HG03469 (cell line): ENCODE data around the gene INPP4B.
A peak's percentile ranks its signal among the peaks of the same experiment; 100 is the strongest.

ENCODE experiments used
- ATAC-seq: cut with Tn5 transposase; IDR thresholded peaks from one replicate; pipeline ENCODE4 v1.9.1; 2021; ENCODE audit warnings: mild to moderate bottlenecking, moderate library complexity, moderate number of reproducible peaks; ENCODE audit not compliant: unreplicated experiment

Gene INPP4B

DNA sequence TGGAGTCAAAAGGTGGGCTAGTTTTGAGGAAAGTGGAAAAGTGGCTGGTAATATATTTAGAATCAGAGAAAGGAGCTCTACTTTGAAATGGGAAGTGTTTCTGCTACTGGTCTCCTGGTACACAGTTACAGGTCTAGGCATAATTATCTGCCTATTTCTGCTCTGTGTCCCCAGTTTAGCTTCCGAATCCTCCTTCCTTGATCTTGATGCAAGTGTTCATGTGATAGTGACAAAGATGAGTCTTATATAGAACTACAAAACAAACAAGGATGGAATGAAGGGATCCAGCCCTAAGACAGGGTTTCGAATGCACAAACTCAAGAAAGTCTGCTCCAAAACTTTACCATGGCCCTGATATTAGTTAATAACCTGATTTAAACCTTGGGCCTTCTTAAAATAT, 580.2 kb downstream of the INPP4B start:
- no peak for ATAC-seq

- ATAC-seq: no peak
Measured at GRCh38 chr4:142265536-142265935, 580.6 kb downstream of the INPP4B start.

- ATAC-seq: no peak
Measured at GRCh38 chr4:142264961-142265360, 581.1 kb downstream of the INPP4B start.

- no peak for ATAC-seq
Measured at GRCh38 chr4:142262956-142263355, 583.1 kb downstream of the INPP4B start.

DNA sequence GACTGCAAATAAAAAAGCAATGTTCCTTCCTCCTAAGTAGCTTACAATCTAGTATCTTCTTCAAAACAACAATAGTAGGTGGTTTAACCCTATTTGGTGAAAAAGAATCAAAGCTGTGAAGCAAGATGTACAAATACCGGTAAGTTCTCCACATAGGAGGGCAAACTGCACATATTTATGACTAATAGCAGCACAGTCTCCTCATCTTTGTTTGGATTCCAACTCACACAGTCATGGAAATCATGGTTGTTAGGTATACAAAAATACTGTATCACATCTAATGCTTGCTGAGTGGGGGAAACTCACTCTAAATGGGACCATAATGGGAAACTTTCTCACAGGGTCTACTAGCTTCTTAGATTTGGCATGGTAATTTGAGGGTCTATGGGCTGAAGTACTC, 597.2 kb downstream of the INPP4B start:
- no peak for ATAC-seq

DNA sequence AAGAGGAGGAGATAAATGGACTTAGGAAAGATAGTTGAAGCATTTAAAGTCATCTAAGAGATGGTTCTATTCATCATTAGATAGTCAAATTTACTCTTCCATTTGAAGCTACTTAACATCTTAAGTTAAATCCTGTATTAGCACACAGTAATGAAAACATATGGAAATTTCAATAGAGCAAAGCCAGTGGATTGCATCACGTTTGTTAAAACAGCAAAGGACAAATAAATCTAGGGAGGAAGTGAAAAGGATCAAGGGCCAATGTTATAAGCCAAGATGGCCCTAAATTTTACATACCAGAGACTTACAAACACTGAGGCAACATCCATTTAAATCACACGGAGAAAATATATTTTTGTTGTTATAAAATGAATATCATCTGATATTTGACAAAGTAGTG, 602.8 kb downstream of the INPP4B start:
- ATAC-seq: no peak

DNA sequence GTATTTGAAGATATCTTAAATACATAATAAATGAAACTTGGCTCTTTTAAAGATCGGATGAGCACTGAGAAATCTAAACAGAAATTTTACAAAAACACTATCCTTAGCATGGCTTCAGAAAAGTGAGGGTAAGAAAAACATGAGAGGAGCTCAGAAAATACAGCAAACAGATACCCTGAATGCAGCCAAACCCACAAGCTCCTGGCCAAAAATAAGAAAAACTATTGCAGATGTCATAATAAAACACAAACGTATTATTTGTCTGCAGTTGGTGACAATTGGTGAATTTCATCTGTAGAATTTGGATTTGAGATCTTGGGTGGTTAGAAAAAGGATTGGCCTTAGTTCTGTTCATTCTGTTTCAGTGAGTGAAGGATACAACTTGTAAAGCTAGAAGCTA, 603.9 kb downstream of the INPP4B start:
- ATAC-seq: no peak

- ATAC-seq: no peak
Measured at GRCh38 chr4:142238589-142238988, 607.5 kb downstream of the INPP4B start.

DNA sequence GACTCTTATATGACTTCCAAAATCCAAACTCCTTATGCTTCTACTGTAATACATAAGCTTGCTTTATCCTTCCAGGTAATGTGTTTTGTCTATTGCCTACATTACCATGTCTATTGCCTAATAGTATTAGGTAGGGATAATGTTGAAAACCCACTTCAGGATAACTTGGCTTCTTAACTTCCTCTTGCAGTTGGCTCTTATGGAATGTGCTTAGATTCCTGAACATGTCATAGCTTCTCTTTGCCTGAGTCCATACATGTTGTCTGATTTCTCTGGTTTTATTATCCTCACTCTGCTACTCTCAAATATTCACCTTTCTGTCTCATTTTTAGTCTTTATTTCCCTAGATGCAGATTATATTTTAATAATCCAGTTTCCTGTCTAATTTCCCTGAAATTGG, 609.8 kb downstream of the INPP4B start:
- ATAC-seq: no peak

DNA sequence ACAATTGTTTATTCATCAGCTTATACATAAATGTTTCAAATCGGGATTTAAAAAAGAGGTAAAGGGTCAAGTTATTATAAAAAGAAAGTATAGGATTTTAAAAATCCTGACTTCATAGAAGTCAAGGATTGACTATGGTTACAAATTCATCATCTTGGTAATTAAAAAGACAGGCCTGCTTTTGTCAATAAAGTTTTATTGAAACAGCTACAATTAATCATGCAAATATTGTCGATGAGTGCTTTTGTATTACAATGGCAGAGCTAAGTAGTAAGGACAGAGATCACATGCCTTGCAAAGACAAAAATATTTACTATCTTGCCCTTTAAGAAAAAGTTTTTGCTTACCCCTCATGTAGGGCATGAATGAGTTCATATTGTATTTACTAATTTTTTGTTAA, 614.3 kb downstream of the INPP4B start:
- ATAC-seq: no peak

DNA sequence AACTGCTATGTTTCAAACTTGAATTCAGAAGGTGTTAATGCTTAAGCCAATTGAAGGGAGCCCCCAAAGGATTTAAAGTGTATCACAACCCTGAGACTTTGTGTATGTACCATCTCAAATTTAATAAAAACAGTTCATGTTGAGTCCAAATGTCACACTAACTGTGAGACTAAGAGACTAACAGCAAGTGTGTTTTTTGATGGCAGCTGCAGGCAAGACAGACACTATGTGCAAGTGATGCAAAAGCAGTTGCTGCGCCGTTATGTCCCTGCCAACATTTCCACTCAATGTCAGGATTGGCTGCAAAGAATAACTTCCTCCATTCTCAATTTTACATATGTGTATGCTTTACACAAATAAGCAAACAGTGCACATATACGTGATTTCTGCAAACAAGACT, 615.1 kb downstream of the INPP4B start:
- no peak for ATAC-seq

- no peak for ATAC-seq
Measured at GRCh38 chr4:142226014-142226413, 620.1 kb downstream of the INPP4B start.

DNA sequence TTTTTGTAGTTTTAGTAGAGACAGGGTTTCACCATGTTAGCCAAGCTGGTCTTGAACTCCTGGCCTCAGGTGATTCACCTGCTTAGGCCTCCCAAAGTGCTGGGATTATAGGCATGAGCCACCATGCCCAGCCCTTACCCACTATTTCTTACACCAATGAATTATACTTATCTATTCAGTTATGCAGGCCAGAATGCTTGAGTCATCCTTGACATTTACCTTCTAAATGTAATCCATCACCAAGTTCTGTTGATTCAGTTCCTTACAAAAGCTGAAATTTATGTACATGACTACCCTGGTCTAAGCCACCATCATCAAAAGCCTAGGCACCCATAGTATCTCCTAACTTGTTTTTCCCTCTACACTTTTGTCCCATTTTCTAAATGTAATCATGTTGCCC, 624.0 kb downstream of the INPP4B start:
- ATAC-seq: no peak

DNA sequence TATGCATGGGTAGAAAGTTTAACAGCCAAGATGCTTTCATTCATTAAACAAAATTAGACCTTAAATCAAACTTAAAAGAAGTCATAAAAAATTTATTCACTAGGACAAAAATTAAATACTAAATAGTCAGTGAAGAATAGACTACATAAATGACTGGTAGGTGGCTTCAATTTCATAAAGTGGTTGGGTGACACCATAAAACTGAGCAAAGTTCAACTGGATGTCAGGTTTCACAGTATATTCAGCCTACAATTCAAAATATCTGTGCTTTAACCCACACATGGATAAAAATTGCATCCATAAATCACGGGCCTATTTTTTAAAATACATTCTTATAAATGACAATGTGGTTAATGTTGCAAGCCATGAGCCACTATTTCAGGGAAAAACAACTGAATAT, 627.4 kb downstream of the INPP4B start:
- no peak for ATAC-seq

DNA sequence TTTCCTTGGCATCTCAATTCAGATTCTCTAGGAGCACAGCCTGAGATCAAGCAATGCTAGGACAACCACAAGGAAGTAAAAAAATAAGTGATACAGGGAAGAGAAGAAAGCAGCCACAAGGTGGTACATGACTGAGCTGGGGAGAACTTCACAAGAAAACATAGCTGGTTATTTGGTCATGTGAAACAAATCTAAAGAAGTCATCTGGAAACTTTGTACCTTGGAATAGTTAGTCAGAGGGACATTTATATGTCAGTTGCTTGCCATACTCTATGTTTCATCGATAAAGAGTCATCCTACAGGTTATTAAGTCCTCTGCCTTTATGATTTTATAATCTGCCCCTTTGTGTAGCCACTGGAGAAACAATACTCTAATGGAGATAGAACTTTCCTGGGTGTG, 634.7 kb downstream of the INPP4B start:
- no peak for ATAC-seq

DNA sequence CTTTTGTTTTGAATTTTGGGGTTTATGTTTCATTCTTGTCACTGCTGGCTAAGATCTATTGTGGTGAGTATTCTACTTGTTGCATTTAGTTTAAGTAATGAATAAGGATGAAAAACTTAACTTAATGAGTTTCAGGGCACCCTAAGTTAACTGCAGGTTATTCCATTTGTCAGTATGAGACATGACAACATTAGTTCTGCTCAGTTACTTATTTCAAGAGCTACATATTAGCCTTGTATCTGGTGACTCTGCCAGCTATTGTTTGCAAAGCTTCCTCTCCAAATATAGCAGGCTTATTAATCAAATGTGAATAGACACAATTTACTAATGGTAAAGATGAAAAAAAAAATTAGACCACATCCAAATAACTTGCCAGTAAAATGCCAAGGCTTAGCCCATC, 642.6 kb downstream of the INPP4B start:
- ATAC-seq: no peak

GRCh38 chr4:142202404-142203332, 643.4 kb downstream of the INPP4B start:
- peak; percentile 72 for ATAC-seq

DNA sequence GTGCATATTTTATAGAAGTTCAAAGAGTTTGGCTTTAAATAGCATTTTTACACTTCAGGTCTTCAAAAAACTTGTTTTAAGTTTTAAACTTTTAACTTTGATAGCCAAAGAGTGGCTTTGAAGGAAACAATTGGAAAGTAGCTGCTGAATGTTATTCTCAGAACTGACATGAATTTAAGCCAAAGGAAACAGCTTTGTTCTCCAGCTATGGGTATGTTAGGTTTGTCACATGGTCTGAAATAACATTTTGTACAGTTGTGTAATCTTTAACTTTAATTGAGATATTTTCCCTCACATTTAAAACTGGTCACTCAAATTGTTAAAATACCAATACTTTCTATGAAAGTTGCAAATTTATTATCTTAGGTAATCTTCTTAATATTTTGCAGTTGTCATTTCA, 645.1 kb downstream of the INPP4B start:
- ATAC-seq: no peak

GRCh38 chr4:142194905-142195304, 651.2 kb downstream of the INPP4B start:
- no peak for ATAC-seq

DNA sequence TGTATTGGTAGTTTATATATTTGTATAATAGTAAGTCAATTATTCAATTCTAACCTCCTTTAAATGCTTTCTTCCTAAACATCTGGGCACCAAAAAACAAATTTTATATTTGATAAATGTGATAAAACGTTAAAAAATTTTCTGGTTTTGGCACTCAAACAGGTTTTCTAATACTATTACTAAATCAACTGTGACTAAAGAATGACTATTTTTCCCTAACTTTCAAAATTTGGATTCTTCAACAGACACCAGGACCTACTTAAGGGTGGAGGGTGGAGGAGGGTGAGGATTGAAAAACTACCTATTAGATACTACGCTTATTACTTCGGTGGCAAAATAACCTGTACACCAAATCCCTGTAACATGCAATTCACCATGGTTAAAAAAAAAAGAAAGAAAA, 654.2 kb downstream of the INPP4B start:
- no peak for ATAC-seq

DNA sequence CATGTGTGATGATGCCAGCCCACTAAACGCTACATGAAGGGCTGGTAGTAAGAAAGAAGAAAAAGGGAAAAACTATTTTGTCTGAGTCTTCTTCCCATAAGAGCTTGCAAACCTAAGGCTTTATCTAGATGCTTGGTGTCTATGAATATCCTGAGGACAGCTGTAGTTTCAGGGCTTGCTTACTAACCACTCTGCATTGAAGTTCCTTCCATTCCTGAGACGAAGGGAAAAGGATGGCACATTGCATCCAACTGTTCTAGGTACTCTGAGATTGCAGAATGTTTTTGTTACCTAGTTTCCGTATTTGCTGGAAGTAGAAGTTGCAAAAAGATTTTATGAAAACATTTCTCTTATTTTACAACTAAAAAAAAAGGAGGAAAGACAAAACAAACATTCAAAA, 665.1 kb downstream of the INPP4B start:
- ATAC-seq: no peak

GRCh38 chr4:142169216-142169615, 676.9 kb downstream of the INPP4B start:
- no peak for ATAC-seq

GRCh38 chr4:142168181-142168580, 677.9 kb downstream of the INPP4B start:
- no peak for ATAC-seq
